ENCODE data around the gene FOXK2. TPM values are rescaled to one million over a fixed set of nuclear protein-coding genes. Genes with fewer than 3 reads are reported as not detected.

Gene FOXK2
- total RNA-seq, 1 donor from 2014 or later, result 42.5 TPM

- no peak for DNase-seq (ENCODE audit: low read depth)
- Histone ChIP-seq H3K4me3 (ENCODE audit: low read depth, low read length) (no peak overlapping the region), H3K27me3 (ENCODE audit: control insufficient read depth, insufficient read depth, low read length) (no peaks in the 10 kb centered on the region), H3K36me3 (ENCODE audit: control insufficient read depth, insufficient read depth, low read length) (peaks cover 4% of the 10 kb centered on the region)
- no peak for TF ChIP-seq CTCF (IDR thresholded peaks at IDR 0.05; ENCODE audit: insufficient read depth, low read length, poor library complexity, severe bottlenecking)
Observed at GRCh38 chr17:82602487-82602886, 83.0 kb downstream of the FOXK2 start.

- no peak for TF ChIP-seq CTCF (IDR thresholded peaks at IDR 0.05; ENCODE audit: insufficient read depth, low read length, poor library complexity, severe bottlenecking)
- Histone ChIP-seq H3K27me3 (ENCODE audit: control insufficient read depth, insufficient read depth, low read length) (no peaks in the 10 kb centered on the region), H3K36me3 (ENCODE audit: control insufficient read depth, insufficient read depth, low read length) (peaks cover 4% of the 10 kb centered on the region), H3K4me3 (ENCODE audit: low read depth, low read length) (no peak overlapping the region)
- DNase-seq (ENCODE audit: low read depth), result no peak
Observed at GRCh38 chr17:82602986-82603710, 83.6 kb downstream of the FOXK2 start.

- H3K27me3 ChIP-seq (ENCODE audit: control insufficient read depth, insufficient read depth, low read length), result no peaks in the 10 kb centered on the region
- no peak for TF ChIP-seq CTCF (IDR thresholded peaks at IDR 0.05; ENCODE audit: insufficient read depth, low read length, poor library complexity, severe bottlenecking)
- peaks cover 4% of the 10 kb centered on the region for H3K36me3 ChIP-seq (ENCODE audit: control insufficient read depth, insufficient read depth, low read length)
- no peak for DNase-seq (ENCODE audit: low read depth)
- no peak overlapping the region for H3K4me3 ChIP-seq (ENCODE audit: low read depth, low read length)
Observed at GRCh38 chr17:82603981-82604448, 84.5 kb downstream of the FOXK2 start.

GRCh38 chr17:82604532-82604931, 85.0 kb downstream of the FOXK2 start:
- Histone ChIP-seq H3K4me3 (ENCODE audit: low read depth, low read length) (no peak overlapping the region), H3K27me3 (ENCODE audit: control insufficient read depth, insufficient read depth, low read length) (no peaks in the 10 kb centered on the region), H3K36me3 (ENCODE audit: control insufficient read depth, insufficient read depth, low read length) (peaks cover 4% of the 10 kb centered on the region)
- DNase-seq (ENCODE audit: low read depth), result no peak
- TF ChIP-seq CTCF (IDR thresholded peaks at IDR 0.05; ENCODE audit: insufficient read depth, low read length, poor library complexity, severe bottlenecking), result no peak

- Histone ChIP-seq H3K36me3 (ENCODE audit: control insufficient read depth, insufficient read depth, low read length) (peaks cover 4% of the 10 kb centered on the region), H3K27me3 (ENCODE audit: control insufficient read depth, insufficient read depth, low read length) (no peaks in the 10 kb centered on the region), H3K4me3 (ENCODE audit: low read depth, low read length) (no peak overlapping the region)
- DNase-seq (ENCODE audit: low read depth), result no peak
- TF ChIP-seq CTCF (IDR thresholded peaks at IDR 0.05; ENCODE audit: insufficient read depth, low read length, poor library complexity, severe bottlenecking), result no peak
Observed at GRCh38 chr17:82605939-82606600, 86.5 kb downstream of the FOXK2 start.

All from kidney epithelial cell (primary cell).